GM12874 (cell line): ENCODE measurements around the gene HOXC12.

ENCODE experiments used
- CTCF ChIP-seq: IDR thresholded peaks from 2 replicates; pipeline ENCODE4 v1.5.1; 2011; ENCODE audit warnings: low read depth, mild to moderate bottlenecking, control low read depth, low read length, moderate library complexity; ENCODE audit not compliant: insufficient read depth

The HOXC12 gene

GRCh38 chr12:53929527-53929926, 25.2 kb upstream of the HOXC12 start:
- TF ChIP-seq CTCF: no peak

- no peak for TF ChIP-seq CTCF
Observed at GRCh38 chr12:53930591-53931255, 24.0 kb upstream of the HOXC12 start.

GRCh38 chr12:53931844-53932581, 22.7 kb upstream of the HOXC12 start:
- no peak for TF ChIP-seq CTCF

GRCh38 chr12:53932915-53933314, 21.8 kb upstream of the HOXC12 start:
- TF ChIP-seq CTCF: no peak

GRCh38 chr12:53935383-53936341, 19.0 kb upstream of the HOXC12 start:
- TF ChIP-seq CTCF: no peak

GRCh38 chr12:53937099-53937498, 17.6 kb upstream of the HOXC12 start:
- no peak for TF ChIP-seq CTCF
